Pancreas (tissue), 10 donors: ENCODE data around the gene C22orf31. TPM values are rescaled to one million over a fixed set of nuclear protein-coding genes. Genes with fewer than 3 reads are reported as not detected.

ENCODE experiments used
- ATAC-seq, 4 donors: fragments of 200-7000 bp; cut with Tn5 transposase; one replicate each; pipeline versions ENCODE4 v1.8.0 to v1.9.1; 2020; ENCODE audit warnings: mild to moderate bottlenecking in 4 of 4, moderate library complexity in 4 of 4
- DNase-seq, 6 donors: peaks; one replicate each; pipeline ENCODE4 v3.0.0-alpha.2; 2020
- FAIRE-seq: peaks from 2 replicates; lab custom pipeline; 2012; peaks lifted over from hg19 to GRCh38; lab: Jason Lieb, UNC
- H3K27ac ChIP-seq, 4 donors: fragments of 200-600 bp; sonication (generic); 1 replicate in 3 of 4; 2 replicates in 1 of 4; pipeline versions ENCODE4 v1.5.0 to v1.8.0; 2020
- H3K27me3 ChIP-seq, 4 donors: fragments of 200-600 bp; one replicate each; pipeline ENCODE4 v1.8.0; 2021
- H3K36me3 ChIP-seq, 3 donors: fragments of 200-600 bp; sonication (generic) in 1 of 3; one replicate each; pipeline versions ENCODE4 v1.5.0 to v1.8.0; 2020 to 2021
- H3K4me1 ChIP-seq, 3 donors: fragments of 200-600 bp; one replicate each; pipeline ENCODE4 v1.8.0; 2021
- H3K4me3 ChIP-seq, 4 donors: fragments of 200-600 bp; sonication (generic) in 2 of 4; one replicate each; pipeline versions ENCODE4 v1.5.0 to v1.8.0; 2020 to 2021
- H3K9me3 ChIP-seq, 4 donors: fragments of 200-600 bp; one replicate each; pipeline ENCODE4 v1.8.0; 2021
- WGBS, 2 donors: extraction: QIAGEN DNeasy Blood & Tissue Kit; methylation state at CpG; one replicate each; pipeline ENCODE4 v1.1.7; 2013; 5-methylcytosine and 5-hydroxymethylcytosine counted together
- intact Hi-C, 3 donors: fragments of 100-400 bp; cut with DNase I; formaldehyde crosslinking; loops; one replicate each; pipeline versions ENCODE4 v1.11.1 to v1.14.2; 2022
- polyA plus RNA-seq, 2 donors: library from polyadenylated mRNA; stranded (reverse); fragments of 200-250 nt; gene quantifications; one replicate each; pipeline ENCODE4 v1.2.3, GENCODE V29; 2013
- total RNA-seq, 6 donors: library from RNA; stranded (reverse); fragmentation: NEBNext Ultra II Directional in 4 of 6; extraction: Animal tissue kit (Norgen Biotek cat#: 25700) in 4 of 6; gene quantifications; one replicate each; pipeline versions ENCODE4 v1.2.1 to v1.2.4, GENCODE V29; 2021 to 2023
- TF ChIP-seq, protein P1 (sequence below), 4 donors: fragments of 200-600 bp; sonication (generic) in 3 of 4; IDR thresholded peaks; one replicate each; pipeline versions ENCODE4 v1.5.0 to v1.8.0; 2021; ENCODE audit warnings: antibody characterized with exemption in 4 of 4
- donor health status: healthy with polysubstance abuse.
- donor health status: DM: no; HTN: no; CAD: no; lungs with moderate emphysema.
- donor health status: DM: no; HTN: no; CAD: no.
- donor health status: control.
- donor health status: control.
- donor health status: Bipolar disorder and iron deficiency.
- donor health status: DM: yes; HTN: yes; CAD: no.
- donor health status: DM: no; HTN: no; CAD: no.
- donor health status: DM: no; HTN: no; CAD: no.
- donor health status: DM: yes; HTN: yes; CAD: no.

The C22orf31 gene
- total and polyA plus RNA-seq, 8 donors: 0.16 TPM; not detected in 7

DNA sequence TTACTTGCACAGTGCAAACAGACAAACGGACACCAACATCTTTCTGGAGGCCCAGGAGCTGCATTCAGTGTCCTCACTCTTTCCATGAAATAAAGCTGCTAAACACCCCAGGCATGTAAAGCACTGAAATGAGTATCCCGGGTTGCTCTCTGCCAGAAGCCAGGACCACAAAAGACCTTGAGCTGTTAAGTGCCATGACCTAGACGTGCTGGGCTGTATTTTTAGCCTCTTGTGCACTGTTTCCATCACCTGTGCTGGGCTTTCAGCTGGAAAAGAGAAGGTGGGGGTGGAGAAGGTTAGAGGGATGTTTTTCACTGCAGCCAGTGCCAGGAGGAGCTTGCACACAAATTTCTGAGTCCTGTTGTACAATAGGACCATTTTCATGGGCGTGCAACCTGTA, 7.8 kb upstream of the C22orf31 start:
- 73 to 78% methylated on average over 4 of the region's 4 CpGs for WGBS, 2 donors
- H3K27me3 ChIP-seq: no peaks in the 10 kb centered on the region
- TF ChIP-seq, protein P1, sequence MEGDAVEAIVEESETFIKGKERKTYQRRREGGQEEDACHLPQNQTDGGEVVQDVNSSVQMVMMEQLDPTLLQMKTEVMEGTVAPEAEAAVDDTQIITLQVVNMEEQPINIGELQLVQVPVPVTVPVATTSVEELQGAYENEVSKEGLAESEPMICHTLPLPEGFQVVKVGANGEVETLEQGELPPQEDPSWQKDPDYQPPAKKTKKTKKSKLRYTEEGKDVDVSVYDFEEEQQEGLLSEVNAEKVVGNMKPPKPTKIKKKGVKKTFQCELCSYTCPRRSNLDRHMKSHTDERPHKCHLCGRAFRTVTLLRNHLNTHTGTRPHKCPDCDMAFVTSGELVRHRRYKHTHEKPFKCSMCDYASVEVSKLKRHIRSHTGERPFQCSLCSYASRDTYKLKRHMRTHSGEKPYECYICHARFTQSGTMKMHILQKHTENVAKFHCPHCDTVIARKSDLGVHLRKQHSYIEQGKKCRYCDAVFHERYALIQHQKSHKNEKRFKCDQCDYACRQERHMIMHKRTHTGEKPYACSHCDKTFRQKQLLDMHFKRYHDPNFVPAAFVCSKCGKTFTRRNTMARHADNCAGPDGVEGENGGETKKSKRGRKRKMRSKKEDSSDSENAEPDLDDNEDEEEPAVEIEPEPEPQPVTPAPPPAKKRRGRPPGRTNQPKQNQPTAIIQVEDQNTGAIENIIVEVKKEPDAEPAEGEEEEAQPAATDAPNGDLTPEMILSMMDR (IDR thresholded peaks at IDR 0.05): no peak
- H3K36me3 ChIP-seq: no peaks in the 10 kb centered on the region
- FAIRE-seq: no peak
- ATAC-seq: no peak
- peaks cover 0 to 7% (median 0%) of the 10 kb centered on the region in 3 donors for H3K4me1 ChIP-seq
- no peak overlapping the region for H3K4me3 ChIP-seq
- H3K27ac ChIP-seq: no peak overlapping the region
- intact Hi-C loops: no loop called here
- H3K9me3 ChIP-seq: no peaks in the 10 kb centered on the region
- DNase-seq: no peak

DNA sequence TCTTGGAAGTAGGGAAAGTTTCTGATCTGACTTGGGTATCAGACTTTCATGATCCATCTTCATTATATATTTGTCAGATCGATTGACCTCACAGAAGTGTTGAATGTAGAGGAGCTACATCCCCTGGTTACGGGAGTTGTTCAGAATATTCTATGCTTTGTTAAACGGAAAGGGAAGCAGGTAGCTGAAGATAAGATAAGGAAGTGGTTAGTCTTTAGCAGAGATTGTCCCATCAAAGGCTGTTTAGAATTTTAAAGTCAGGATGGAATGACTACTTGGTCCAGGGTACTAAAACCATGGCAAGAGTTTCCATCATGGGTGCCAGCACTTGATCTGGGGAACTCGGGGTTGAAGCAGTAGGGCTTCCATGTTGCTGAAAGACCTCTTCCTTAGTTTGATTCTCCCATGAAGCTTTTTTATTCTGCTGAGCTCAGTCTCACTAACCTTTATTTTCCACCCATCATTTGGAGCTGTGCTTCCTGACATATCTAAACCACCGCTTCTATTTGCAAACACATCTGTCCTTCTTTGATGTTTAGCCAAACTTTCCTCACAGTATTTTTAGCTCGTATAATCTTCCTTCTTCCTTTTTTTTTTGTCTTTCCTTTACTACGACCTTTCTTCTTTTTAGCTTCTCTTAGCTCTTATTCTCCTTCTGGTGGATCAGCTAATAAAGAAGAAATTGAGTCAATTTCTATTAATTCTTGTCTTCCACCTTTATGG, 4.0 kb upstream of the C22orf31 start:
- H3K9me3 ChIP-seq: no peaks in the 10 kb centered on the region
- H3K4me3 ChIP-seq: no peak overlapping the region
- H3K36me3 ChIP-seq: no peaks in the 10 kb centered on the region
- FAIRE-seq (no peak), ATAC-seq (no peak), DNase-seq (no peak)
- TF ChIP-seq, protein P1 (IDR thresholded peaks at IDR 0.05): no peak
- no peaks in the 10 kb centered on the region for H3K27me3 ChIP-seq
- no peak overlapping the region for H3K27ac ChIP-seq
- intact Hi-C loops: no loop called here
- H3K4me1 ChIP-seq: no peaks in the 10 kb centered on the region
- 34 to 43% methylated on average over 7 of the region's 7 CpGs for WGBS, 2 donors

DNA sequence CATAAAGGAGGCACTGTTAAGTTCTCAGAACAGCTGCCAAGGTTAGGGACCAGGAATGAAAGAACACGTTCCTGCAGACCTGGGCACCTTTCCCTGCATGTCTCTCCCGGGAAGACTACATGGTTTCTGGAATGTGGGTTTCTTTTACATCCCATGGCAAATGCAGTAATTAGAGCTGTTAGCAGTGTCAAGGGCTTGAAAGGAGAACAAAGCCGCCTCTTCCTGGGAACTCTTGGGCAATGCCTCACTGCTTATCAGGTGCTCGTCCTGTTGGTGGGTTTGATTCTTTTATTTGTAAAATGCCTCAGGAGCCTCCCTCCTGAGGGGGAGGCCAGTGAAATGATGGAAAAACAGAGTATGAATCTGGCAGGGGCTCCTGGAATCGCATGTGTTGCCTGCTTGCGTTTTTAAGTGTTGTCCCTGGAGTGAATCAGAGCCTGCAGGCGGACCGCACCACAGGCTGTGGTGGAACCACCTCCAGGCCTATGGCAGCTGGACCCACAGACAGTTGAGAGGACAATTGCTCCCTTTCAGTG, 723 bp upstream of the C22orf31 start:
- ATAC-seq (peak in 1 of 4 donors; percentile 29), FAIRE-seq (no peak), DNase-seq (no peak)
- intact Hi-C loops: no loop called here
- no peaks in the 10 kb centered on the region for H3K9me3 ChIP-seq
- H3K4me3 ChIP-seq: no peak overlapping the region
- H3K27ac ChIP-seq: no peak overlapping the region
- TF ChIP-seq, protein P1 (IDR thresholded peaks at IDR 0.05): no peak
- no peaks in the 10 kb centered on the region for H3K4me1 ChIP-seq
- WGBS, 2 donors: 51 to 54% methylated on average over 8 of the region's 8 CpGs
- H3K36me3 ChIP-seq: no peaks in the 10 kb centered on the region
- H3K27me3 ChIP-seq: no peaks in the 10 kb centered on the region

DNA sequence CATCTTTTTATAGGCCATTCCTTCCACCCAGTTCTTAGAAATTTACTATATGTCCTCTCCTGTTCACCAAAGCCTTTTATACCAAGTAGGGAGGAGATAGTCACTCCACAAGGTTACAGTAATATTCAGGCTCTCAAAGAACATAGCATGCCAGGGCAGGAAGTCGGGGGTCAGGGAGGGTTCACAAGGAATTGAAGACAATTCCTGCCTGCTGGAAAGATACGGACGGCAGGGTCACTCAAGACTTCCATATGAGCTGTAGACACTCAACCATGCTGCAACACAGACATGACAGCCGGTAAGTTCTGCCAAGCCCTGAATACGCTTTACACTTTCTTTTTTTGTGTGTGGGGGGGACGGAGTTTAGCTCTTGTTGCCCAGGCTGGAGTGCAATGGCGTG, 700 bp downstream of the C22orf31 start:
- FAIRE-seq: no peak
- Histone ChIP-seq H3K27ac (no peak overlapping the region), H3K4me1 (no peaks in the 10 kb centered on the region), H3K9me3 (no peaks in the 10 kb centered on the region), H3K36me3 (no peaks in the 10 kb centered on the region), H3K4me3 (no peak overlapping the region), H3K27me3 (no peaks in the 10 kb centered on the region)
- intact Hi-C loops: no loop called here
- no peak for DNase-seq
- TF ChIP-seq, protein P1 (IDR thresholded peaks at IDR 0.05): no peak
- no peak for ATAC-seq
- 75 to 91% methylated on average over 7 of the region's 7 CpGs for WGBS, 2 donors

DNA sequence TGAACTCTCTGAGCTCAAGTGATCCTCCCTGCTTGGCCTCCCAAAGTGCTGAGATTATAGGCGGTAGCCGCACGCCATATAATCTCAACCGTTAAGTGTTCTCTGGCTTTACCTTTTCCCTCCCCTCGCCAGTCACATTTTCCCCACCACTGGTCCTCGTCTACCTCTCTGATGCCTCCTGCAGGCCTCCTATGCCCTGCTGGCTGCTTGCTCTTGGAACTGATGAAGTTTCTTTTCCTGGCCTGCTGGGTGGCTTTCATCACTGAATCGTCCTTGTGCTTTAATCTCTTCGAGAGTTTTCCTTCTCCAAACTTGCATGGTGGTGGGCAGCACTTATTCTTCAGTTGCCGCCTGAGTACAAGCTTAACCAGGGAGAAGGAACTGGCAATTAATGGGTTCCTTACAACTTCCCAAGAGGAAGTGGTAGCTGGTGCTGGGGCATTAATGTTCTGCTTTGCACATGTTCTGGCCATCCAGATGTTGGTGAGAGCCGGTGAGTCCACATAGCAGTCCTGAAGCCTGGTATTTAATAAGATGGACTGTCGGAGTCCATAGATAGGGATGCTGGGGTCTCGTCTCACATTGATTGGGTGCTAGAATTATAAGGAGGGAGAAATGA, 1.3 kb downstream of the C22orf31 start:
- no peaks in the 10 kb centered on the region for H3K36me3 ChIP-seq
- 82 to 87% methylated on average over 12 of the region's 12 CpGs for WGBS, 2 donors
- DNase-seq (no peak), FAIRE-seq (no peak), ATAC-seq (no peak)
- no peaks in the 10 kb centered on the region for H3K27me3 ChIP-seq
- TF ChIP-seq, protein P1 (IDR thresholded peaks at IDR 0.05): no peak
- H3K4me3 ChIP-seq: no peak overlapping the region
- H3K9me3 ChIP-seq: no peaks in the 10 kb centered on the region
- no peaks in the 10 kb centered on the region for H3K4me1 ChIP-seq
- no peak overlapping the region for H3K27ac ChIP-seq
- intact Hi-C loops: no loop called here
